Mucosa of stomach (tissue), 1 donor: ENCODE data around the gene MFAP4.
A peak's percentile ranks its signal among the peaks of the same experiment; 100 is the strongest.
"Not testable (repeated sequence)": the region's sequence is repeated elsewhere in the genome, so short reads cannot be mapped to it uniquely, and the experiment has no call there.

Source experiments
- H3K27me3 ChIP-seq: one replicate; pipeline ENCODE4 v1.7.0; 2013; ENCODE audit warnings: mild to moderate bottlenecking, low read length; ENCODE audit not compliant: control insufficient read depth, insufficient read depth
- H3K36me3 ChIP-seq: one replicate; pipeline ENCODE4 v1.7.0; 2013; ENCODE audit warnings: low read length; ENCODE audit not compliant: control insufficient read depth, insufficient read depth
- H3K4me1 ChIP-seq: one replicate; pipeline ENCODE4 v1.7.0; 2013; ENCODE audit warnings: mild to moderate bottlenecking, low read length; ENCODE audit not compliant: control insufficient read depth, insufficient read depth
- H3K4me3 ChIP-seq: one replicate; pipeline ENCODE4 v1.7.0; 2013; ENCODE audit warnings: low read length
- H3K9ac ChIP-seq: one replicate; pipeline ENCODE4 v1.7.0; 2013; ENCODE audit warnings: mild to moderate bottlenecking, low read length, moderate library complexity
- H3K9me3 ChIP-seq: one replicate; pipeline ENCODE4 v1.7.0; 2013; ENCODE audit warnings: mild to moderate bottlenecking, low read length, moderate library complexity; ENCODE audit not compliant: control insufficient read depth
- donor health status: Pancreatic carcinoma.

Gene MFAP4

DNA sequence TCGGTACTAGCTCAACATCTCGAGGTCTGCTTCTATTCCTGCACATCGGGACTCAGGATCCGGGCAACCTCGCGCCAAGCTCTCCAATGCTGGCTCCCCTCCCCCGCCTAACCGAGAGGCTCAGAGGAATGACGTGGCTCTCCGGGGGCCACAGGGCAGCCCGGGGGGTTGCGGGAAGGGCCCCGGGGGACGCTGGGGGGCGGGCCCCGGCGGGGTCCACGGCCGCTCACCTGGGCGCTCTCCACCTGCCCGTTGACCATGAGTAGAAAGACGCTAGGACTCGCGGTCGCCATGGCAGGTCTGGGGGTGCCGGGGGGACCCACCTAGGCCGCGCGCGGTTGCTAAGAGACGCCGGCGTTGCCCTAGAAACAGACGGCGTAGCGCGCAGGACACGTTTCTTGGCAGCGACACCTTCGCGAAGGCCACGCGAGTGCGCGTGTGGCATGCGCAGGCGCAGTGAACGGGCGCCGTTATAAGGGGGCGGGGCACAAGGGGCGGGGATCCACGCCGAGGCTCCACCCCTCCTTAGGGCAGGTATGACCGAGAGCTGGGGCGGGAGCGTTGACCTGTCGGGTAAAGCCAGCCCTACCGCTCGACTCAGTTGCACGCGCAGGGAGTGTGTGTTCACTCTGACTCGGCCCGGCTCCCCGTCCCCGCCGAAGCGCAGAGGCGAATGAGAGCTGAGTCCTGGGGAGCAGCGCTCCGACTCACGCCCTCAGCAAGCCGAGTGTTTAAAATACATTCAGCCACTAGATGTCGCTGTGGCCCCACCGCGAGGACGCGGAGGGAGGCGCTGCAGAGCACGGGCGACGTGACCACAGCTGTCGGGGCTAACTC, 24.5 kb downstream of the MFAP4 start, which contains the start of gene B9D1:
Gene B9D1, minus strand, starts transcription at position 447 of the 837 bp plus-strand sequence. Its CDS starts 154 bp downstream, at position 293.
- Histone ChIP-seq H3K4me3 (peak within 1 kb of the TSS; percentile 38), H3K27me3 (no peaks in the 10 kb centered on the region), H3K9ac (peak within 1 kb of the TSS; percentile 57), H3K36me3 (peaks cover under 1% of the 10 kb centered on the region), H3K4me1 (peaks cover 7% of the 10 kb centered on the region), H3K9me3 (no peaks in the 10 kb centered on the region)

DNA sequence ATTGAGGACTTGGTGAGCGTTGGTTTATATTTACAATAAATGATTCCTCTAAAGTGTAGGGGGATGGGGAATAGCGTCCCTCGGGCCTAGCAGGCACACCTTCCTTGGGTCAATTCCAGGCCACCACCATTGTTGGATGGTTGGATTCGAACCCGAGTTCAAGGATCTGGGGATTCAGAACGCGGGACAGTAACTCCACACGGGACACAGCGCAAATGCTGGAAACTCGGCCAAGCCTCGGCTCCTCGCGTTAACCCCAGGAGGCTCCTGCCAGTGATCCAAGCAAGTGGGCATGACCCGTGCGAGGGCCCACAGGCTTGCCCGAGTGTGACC, 25.1 kb downstream of the MFAP4 start:
- Histone ChIP-seq H3K36me3 (peaks cover 5% of the 10 kb centered on the region), H3K4me1 (peaks cover 7% of the 10 kb centered on the region), H3K9ac (peak overlapping the region; percentile 57), H3K4me3 (peak overlapping the region; percentile 38), H3K9me3 (no peaks in the 10 kb centered on the region), H3K27me3 (no peaks in the 10 kb centered on the region)

DNA sequence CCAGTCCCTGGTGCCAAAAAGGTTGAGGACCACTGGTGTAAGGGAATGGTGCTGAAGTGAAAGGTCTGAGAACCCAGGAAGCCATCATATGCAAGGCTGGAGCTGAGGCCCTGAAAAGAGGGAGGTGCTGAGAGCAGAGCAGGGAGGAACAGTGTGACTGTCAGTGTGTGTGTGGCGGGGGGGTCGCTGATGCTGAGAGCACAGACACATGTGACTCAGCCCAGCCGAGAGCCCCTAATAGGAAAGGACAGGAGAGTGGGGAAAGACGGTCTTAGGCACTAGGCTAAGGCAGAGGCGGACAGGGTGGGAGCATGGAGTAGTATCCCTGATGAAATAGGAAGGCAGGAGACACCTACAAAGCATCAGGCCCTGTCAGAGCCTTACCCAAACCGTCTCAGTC, 25.7 kb downstream of the MFAP4 start:
- H3K9ac ChIP-seq = no peak overlapping the region
- no peaks in the 10 kb centered on the region for H3K27me3 ChIP-seq
- H3K4me1 ChIP-seq = peaks cover 7% of the 10 kb centered on the region
- peaks cover 5% of the 10 kb centered on the region for H3K36me3 ChIP-seq
- H3K4me3 ChIP-seq = no peak overlapping the region
- no peaks in the 10 kb centered on the region for H3K9me3 ChIP-seq

DNA sequence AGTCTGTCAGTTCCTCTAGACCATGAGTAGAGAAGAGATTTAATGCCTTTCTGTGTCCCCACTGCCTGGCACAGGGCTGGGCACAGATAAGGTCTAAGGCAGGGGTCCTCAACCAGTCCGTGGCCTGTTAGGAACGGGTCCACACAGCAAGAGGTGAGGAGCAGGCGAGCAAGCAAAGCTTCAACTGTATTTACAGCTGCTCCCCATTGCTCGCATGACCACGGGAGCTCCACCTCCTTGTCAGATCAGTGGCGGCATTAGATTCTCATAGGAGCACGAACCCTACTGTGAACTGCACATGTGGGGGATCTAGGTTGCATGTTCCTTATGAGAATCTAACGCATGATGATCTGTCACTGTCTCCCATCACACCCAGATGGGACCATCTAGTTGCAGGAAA, 26.2 kb downstream of the MFAP4 start:
- Histone ChIP-seq H3K27me3 (no peaks in the 10 kb centered on the region), H3K36me3 (peaks cover 5% of the 10 kb centered on the region), H3K9me3 (no peaks in the 10 kb centered on the region), H3K9ac (no peak overlapping the region), H3K4me1 (peaks cover 7% of the 10 kb centered on the region), H3K4me3 (no peak overlapping the region)

DNA sequence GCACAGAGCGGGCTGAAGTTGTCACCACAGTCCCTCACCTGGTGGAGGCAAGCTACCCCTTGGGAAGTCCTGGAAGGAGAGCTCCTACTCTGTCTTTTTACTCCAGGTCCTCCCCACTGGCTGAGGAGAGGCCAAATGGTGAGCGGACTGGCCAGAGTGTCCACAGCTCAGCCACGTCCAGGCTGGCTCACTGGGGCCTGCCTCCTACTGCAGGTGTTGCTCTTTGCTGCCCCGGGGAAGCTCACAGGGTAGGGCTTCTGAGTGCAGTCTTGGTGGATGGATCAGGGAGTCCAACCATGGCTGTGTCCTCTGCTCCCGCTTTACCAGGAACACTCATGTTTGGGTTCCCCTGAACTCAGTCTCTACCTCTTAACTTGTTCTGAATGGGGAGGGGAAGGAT, 27.1 kb downstream of the MFAP4 start:
- H3K27me3 ChIP-seq = no peaks in the 10 kb centered on the region
- H3K9ac ChIP-seq = no peak overlapping the region
- peaks cover 7% of the 10 kb centered on the region for H3K4me1 ChIP-seq
- no peak overlapping the region for H3K4me3 ChIP-seq
- H3K36me3 ChIP-seq = peaks cover 5% of the 10 kb centered on the region
- no peaks in the 10 kb centered on the region for H3K9me3 ChIP-seq

DNA sequence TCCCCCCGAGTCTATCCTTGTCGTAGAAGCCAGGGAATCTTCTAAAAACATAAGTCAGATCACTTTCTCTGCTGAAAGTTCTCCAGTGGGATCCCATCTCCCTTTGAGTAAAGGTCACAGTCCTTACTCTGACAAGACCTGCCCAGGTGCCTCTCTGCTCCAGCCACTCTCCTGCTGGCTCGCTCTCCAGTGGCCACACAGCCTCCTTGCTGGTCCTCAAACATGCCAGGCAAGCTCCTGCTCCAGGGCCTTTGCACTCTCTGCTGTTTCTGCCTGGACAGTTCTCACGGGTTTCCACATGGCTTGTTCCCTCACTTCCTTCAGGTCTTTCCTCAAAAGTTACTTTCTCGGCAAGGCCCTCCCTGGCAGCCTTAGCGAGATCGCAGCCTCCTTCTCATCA, 27.8 kb downstream of the MFAP4 start:
- no peaks in the 10 kb centered on the region for H3K9me3 ChIP-seq
- H3K9ac ChIP-seq = no peak overlapping the region
- H3K4me1 ChIP-seq = peaks cover 7% of the 10 kb centered on the region
- peaks cover 5% of the 10 kb centered on the region for H3K36me3 ChIP-seq
- H3K4me3 ChIP-seq = no peak overlapping the region
- H3K27me3 ChIP-seq = no peaks in the 10 kb centered on the region

DNA sequence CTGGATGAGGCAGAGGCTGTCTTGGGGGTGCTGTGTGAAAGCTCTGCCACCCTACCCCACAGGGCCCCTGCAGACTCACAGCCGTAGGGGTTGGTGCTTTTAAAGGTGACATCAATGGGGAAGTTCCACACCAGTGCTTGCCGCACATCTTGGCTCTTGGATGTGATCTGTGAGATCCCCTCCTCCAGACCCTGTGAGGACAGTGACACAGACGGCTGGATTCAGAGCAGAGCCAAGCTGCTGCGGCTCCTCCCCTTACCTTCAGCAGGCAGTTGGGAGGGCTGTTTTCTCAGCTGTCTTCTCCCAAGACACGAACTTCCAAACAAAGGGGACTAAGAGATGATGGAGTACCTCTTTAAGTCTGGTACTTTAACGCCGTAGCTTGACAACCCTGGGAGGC, 29.2 kb downstream of the MFAP4 start:
- H3K36me3 ChIP-seq = peaks cover 5% of the 10 kb centered on the region
- H3K27me3 ChIP-seq = no peaks in the 10 kb centered on the region
- H3K4me1 ChIP-seq = peaks cover 7% of the 10 kb centered on the region
- H3K9me3 ChIP-seq = no peaks in the 10 kb centered on the region
- H3K9ac ChIP-seq = no peak overlapping the region
- no peak overlapping the region for H3K4me3 ChIP-seq

DNA sequence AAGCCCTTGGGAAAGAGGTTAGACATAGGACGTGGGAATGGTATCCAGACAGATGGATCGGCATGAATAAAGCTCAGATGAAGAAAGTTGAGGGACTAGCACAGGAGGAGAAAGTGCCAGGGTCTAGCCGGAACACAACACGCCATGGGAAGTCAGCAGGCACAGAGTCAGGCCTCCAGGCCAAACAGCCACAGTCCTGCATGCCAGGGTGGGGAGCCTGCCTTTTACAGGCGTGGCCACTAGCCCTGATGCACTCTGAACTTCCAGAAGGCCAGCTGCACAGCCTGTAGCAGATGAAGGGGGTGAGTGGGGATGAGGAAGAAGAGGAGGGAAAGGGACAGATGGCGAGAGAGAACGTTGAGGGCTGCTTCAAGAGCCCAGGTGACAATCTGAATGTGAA, 29.6 kb downstream of the MFAP4 start:
- no peaks in the 10 kb centered on the region for H3K9me3 ChIP-seq
- peaks cover 7% of the 10 kb centered on the region for H3K4me1 ChIP-seq
- no peaks in the 10 kb centered on the region for H3K27me3 ChIP-seq
- peaks cover 5% of the 10 kb centered on the region for H3K36me3 ChIP-seq
- no peak overlapping the region for H3K4me3 ChIP-seq
- no peak overlapping the region for H3K9ac ChIP-seq

DNA sequence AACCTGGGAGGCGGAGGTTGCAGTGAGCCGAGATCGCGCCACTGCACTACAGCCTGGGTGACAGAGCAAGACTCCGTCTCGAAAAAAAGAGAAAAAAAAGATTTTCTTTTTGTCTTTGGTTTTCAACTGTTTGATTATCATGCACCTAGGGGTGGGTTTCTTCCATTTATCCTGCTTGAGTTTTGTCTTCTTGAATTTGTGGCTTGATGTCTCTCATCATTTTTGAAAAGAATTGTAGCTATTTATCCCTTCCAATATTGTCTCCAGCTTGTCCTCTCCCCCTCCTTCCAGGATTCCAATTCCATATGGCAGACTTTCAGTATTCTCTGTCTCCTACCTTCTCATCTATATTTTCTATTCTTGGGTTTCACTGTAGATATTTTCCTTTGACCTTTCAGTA, 32.2 kb downstream of the MFAP4 start:
- no peaks in the 10 kb centered on the region for H3K9me3 ChIP-seq

DNA sequence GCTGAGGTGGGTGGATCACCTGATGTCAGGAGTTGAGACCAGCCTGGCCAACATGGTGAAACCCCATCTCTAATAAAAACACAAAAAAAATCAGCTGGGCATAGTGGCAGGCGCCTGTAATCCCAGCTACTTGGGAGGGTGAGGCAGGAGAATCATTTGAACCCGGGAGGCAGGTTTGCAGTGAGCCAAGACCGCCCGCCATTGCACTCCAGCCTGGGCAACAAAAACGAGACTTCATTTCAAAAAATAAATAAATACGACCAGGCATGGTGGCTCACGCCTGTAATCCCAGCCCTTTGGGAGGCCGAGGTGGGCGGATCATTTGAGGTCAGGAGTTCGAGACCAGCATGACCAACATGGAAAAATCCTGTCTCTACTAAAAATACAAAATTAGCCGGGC, 33.6 kb downstream of the MFAP4 start:
- H3K27me3 ChIP-seq, H3K9ac ChIP-seq, H3K4me1 ChIP-seq, H3K4me3 ChIP-seq, H3K36me3 ChIP-seq, H3K9me3 ChIP-seq: not testable (repeated sequence)

More for the DNA sequence above, 32.2 kb downstream of the MFAP4 start:
- Histone ChIP-seq H3K36me3 (peaks cover 5% of the 10 kb centered on the region), H3K9ac (no peak overlapping the region), H3K4me3 (no peak overlapping the region), H3K27me3 (no peaks in the 10 kb centered on the region), H3K4me1 (no peaks in the 10 kb centered on the region)

DNA sequence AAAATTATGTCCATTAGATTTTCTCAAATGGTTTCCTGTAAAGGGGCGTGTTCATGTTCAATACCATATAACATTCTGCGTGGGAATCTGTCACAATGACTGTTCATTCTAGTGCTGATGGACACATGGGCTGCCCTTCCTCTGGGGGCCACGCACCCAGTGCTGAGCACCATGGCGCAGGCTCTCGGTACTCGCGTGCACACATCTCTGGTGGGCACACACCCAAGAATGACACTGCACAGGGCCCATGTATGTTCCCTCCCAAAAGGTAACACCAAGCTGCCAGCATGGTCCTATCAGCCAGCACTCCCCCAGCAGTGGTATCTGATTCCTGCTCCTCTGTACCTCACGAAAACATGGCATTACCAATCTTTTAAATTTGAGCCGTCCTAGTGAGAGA, 38.2 kb downstream of the MFAP4 start:
- no peaks in the 10 kb centered on the region for H3K9me3 ChIP-seq
- H3K4me1 ChIP-seq = peaks cover 29% of the 10 kb centered on the region
- no peaks in the 10 kb centered on the region for H3K36me3 ChIP-seq
- H3K4me3 ChIP-seq = no peak overlapping the region
- no peaks in the 10 kb centered on the region for H3K27me3 ChIP-seq
- no peak overlapping the region for H3K9ac ChIP-seq

DNA sequence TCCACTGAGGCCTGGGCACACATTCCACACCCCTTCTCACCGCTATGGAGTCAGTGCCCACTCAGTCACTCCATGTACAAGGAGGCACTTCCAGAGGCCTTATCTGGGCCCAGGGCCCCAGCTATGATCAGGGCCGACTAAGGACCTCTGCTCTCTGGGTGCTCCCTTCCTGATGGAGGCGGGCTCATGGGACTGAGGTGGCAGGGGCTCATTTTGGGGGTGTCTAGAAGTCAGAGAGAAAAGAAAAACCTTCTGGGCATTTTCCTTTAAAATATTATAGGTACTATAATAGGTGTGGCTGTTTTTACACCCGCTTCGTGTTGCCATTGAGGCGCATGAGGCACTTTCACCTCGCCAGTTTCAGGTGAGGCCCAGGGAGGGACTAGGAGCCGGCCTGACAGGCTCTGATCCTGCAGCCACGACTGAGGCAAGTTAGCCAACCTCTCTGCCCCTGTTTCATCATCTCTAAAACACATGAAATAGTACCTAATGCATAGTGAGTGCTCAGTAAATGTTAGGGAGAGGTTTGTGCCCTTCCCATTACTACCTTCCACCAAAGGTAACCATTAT, 38.8 kb downstream of the MFAP4 start:
- H3K9ac ChIP-seq = no peak overlapping the region
- H3K4me3 ChIP-seq = no peak overlapping the region
- H3K4me1 ChIP-seq = peaks cover 29% of the 10 kb centered on the region
- H3K9me3 ChIP-seq = no peaks in the 10 kb centered on the region
- no peaks in the 10 kb centered on the region for H3K36me3 ChIP-seq
- no peaks in the 10 kb centered on the region for H3K27me3 ChIP-seq
